ENCODE measurements around the gene BCAS3.

DNA sequence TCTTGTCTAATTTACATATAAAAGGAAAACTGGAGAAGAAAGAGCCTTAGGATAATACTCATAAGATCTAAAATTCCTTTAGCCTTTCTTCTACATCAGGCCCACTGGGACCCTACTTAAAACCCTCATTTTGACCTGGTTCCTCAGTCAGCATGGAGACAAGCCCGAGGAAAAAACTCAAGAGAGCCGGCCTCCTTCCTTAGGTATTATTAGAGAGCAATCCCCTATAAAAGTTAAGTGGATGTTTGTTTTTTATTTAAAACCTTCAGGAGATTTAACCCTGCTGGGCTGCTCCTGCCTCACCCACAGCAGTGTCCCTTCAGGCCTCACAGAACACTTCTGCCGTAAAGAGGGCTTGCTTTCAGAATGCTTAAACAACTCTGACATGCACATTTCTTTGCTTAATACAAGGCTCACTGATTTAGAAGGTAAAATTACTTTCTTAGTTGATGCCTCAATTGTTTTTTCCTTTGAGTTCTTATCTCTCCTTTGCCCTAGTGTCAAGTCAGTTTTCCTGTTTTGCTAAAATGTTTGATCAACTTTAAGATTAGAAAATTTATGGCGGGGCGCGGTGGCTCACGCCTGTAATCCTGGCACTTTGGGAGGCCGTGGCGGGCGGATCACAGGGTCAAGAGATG lies 576.4 kb downstream of the BCAS3 start:
- no peak for TF ChIP-seq EP300 (IDR thresholded peaks at IDR 0.05; ENCODE audit: low read depth)
- TF ChIP-seq, protein P1, sequence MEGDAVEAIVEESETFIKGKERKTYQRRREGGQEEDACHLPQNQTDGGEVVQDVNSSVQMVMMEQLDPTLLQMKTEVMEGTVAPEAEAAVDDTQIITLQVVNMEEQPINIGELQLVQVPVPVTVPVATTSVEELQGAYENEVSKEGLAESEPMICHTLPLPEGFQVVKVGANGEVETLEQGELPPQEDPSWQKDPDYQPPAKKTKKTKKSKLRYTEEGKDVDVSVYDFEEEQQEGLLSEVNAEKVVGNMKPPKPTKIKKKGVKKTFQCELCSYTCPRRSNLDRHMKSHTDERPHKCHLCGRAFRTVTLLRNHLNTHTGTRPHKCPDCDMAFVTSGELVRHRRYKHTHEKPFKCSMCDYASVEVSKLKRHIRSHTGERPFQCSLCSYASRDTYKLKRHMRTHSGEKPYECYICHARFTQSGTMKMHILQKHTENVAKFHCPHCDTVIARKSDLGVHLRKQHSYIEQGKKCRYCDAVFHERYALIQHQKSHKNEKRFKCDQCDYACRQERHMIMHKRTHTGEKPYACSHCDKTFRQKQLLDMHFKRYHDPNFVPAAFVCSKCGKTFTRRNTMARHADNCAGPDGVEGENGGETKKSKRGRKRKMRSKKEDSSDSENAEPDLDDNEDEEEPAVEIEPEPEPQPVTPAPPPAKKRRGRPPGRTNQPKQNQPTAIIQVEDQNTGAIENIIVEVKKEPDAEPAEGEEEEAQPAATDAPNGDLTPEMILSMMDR (IDR thresholded peaks at IDR 0.05): no peak
- no peak for TF ChIP-seq POLR2A (IDR thresholded peaks at IDR 0.05)
- TF ChIP-seq POLR2AphosphoS5 (IDR thresholded peaks at IDR 0.05): no peak

Measured in transverse colon (tissue), 4 donors.